Right kidney (tissue), 1 donor: Measurements from ENCODE around the gene TMEM218.

Experiments
- DNase-seq: peaks from one replicate; pipeline ENCODE4 v3.0.0-alpha.2; 2016

The TMEM218 gene

DNA sequence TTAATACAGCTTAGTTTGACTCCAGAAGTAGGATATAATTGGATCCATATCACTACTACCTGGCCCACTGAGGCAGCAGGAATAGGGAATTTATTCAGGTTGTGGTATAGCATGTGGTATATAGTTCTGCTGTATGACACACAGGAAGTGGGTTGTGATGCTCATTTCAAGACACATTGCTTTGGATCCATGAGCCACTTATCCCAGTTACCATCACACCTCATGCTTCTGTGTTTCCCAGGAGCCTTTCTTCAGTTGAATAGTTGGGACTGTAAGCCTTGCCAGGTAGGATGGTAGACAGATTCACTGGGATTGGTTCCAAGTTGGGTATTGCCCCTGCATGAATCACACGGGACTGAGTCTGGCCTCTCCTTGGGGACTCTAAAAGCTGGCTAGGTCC is 58.3 kb downstream of the TMEM218 start:
- DNase-seq: no peak

DNA sequence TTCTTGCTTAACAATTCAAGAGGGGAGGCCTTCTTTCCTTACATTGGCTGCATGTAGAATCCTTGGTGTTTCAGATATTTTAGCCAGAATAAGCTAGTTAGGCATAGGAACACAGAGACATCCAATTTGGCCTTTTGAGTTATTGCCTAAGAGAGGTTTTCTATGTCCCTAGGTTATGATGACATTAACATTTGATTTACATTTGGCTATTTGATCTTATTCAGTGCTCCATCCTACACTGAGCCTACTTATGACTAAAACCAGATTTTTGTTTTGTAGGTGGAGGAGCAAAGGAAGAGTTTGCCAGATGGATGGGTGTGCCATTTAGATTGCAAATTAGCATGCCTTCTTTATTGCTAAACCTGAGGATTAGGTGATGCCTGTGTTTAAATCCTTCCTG is 59.4 kb downstream of the TMEM218 start:
- DNase-seq: no peak

- DNase-seq: no peak
Measured at GRCh38 chr11:125049164-125049792, 62.1 kb downstream of the TMEM218 start.
